ENCODE results near the gene TNIK. TPM values are rescaled to one million over a fixed set of nuclear protein-coding genes. Genes with fewer than 3 reads are reported as not detected.

Gene TNIK
- total and polyA plus RNA-seq, 2 donors from 2014 or later, result 3.6 to 48.9 TPM

- H3K36me3 ChIP-seq (ENCODE audit: control insufficient read depth in 2 of 3, insufficient read depth in 3 of 3, low read length in 3 of 3), result no peaks in the 10 kb centered on the region
- H3K27ac ChIP-seq (ENCODE audit: low read depth in 2 of 2, low read length in 2 of 2), result no peak overlapping the region
- no peak for TF ChIP-seq CTCF (IDR thresholded peaks at IDR 0.05; ENCODE audit: borderline replicate concordance, extremely low read depth, insufficient read depth)
- H3K4me3 ChIP-seq (ENCODE audit: low read length in 3 of 3), result no peak overlapping the region
- no peaks in the 10 kb centered on the region for H3K9me3 ChIP-seq (ENCODE audit: control insufficient read depth in 2 of 3, insufficient read depth in 1 of 3, low read length in 3 of 3)
- H3K4me1 ChIP-seq (ENCODE audit: control insufficient read depth in 2 of 3, insufficient read depth in 2 of 3, low read depth in 1 of 3, low read length in 3 of 3), result no peaks in the 10 kb centered on the region
- intact Hi-C loops (cut with DNase I), result no loop called here
- FAIRE-seq, result no peak
- no peak for DNase-seq
- no peak overlapping the region for H3K9ac ChIP-seq (ENCODE audit: low read length in 3 of 3)
- H3K27me3 ChIP-seq (ENCODE audit: control insufficient read depth, insufficient read depth, low read length), result no peaks in the 10 kb centered on the region
These were observed 360.3 kb downstream of the TNIK start for GRCh38 chr3:171099911-171100310.

DNA sequence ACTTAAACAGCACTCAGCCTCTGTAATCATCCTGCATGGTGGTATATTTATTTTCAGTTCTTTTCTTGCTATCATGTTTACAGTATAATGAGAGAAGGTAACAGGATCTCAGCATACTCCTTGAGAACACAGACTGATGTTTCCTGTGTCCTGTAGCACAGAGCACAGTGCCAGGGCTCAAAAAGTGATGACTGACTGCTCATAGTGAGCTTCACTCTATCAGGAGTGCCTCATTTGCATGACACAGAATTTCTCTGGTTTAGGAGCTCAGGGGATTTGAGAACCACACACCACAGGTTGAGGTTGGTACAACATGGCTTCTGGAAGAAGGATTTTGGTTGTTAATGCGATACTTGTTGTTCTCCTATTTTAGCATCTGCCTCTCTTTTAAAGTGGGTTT, 365.1 kb downstream of the TNIK start:
- TF ChIP-seq CTCF (IDR thresholded peaks at IDR 0.05; ENCODE audit: borderline replicate concordance, extremely low read depth, insufficient read depth), result no peak
- Histone ChIP-seq H3K4me3 (ENCODE audit: low read length in 3 of 3) (no peak overlapping the region), H3K9ac (ENCODE audit: low read length in 3 of 3) (no peak overlapping the region), H3K27me3 (ENCODE audit: control insufficient read depth, insufficient read depth, low read length) (no peaks in the 10 kb centered on the region), H3K4me1 (ENCODE audit: control insufficient read depth in 2 of 3, insufficient read depth in 2 of 3, low read depth in 1 of 3, low read length in 3 of 3) (peaks cover 0 to 4% (median 0%) of the 10 kb centered on the region in 3 donors), H3K9me3 (ENCODE audit: control insufficient read depth in 2 of 3, insufficient read depth in 1 of 3, low read length in 3 of 3) (no peaks in the 10 kb centered on the region), H3K36me3 (ENCODE audit: control insufficient read depth in 2 of 3, insufficient read depth in 3 of 3, low read length in 3 of 3) (no peaks in the 10 kb centered on the region), H3K27ac (ENCODE audit: low read depth in 2 of 2, low read length in 2 of 2) (no peak overlapping the region)
- intact Hi-C loops (cut with DNase I), result no loop called here
- no peak for DNase-seq
- FAIRE-seq, result no peak

DNA sequence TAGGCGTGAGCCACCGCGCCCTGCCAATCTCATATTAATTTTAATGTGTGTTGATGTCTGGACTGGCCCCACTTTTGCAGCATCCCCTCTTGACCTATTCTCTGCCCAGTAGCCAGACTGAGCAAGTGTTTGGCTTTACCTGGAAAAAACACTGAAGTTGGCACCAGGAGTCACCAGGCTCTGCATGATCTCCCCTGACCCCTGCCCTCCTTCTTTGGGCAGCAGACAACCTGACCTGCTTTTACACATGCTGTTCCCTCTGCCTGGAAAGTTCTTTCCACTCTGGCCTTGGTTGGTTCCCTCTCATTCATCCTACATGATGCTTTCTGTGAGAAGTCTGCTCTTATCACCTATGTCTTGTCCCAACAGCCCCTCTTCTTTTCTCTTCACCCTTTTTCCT, 365.8 kb downstream of the TNIK start:
- Histone ChIP-seq H3K4me3 (ENCODE audit: low read length in 3 of 3) (no peak overlapping the region), H3K9me3 (ENCODE audit: control insufficient read depth in 2 of 3, insufficient read depth in 1 of 3, low read length in 3 of 3) (no peaks in the 10 kb centered on the region), H3K9ac (ENCODE audit: low read length in 3 of 3) (no peak overlapping the region), H3K27ac (ENCODE audit: low read depth in 2 of 2, low read length in 2 of 2) (no peak overlapping the region), H3K4me1 (ENCODE audit: control insufficient read depth in 2 of 3, insufficient read depth in 2 of 3, low read depth in 1 of 3, low read length in 3 of 3) (peaks cover 0 to 10% (median 0%) of the 10 kb centered on the region in 3 donors), H3K36me3 (ENCODE audit: control insufficient read depth in 2 of 3, insufficient read depth in 3 of 3, low read length in 3 of 3) (no peaks in the 10 kb centered on the region), H3K27me3 (ENCODE audit: control insufficient read depth, insufficient read depth, low read length) (no peaks in the 10 kb centered on the region)
- no peak for TF ChIP-seq CTCF (IDR thresholded peaks at IDR 0.05; ENCODE audit: borderline replicate concordance, extremely low read depth, insufficient read depth)
- intact Hi-C loops (cut with DNase I), result no loop called here
- FAIRE-seq (no peak), DNase-seq (no peak)

DNA sequence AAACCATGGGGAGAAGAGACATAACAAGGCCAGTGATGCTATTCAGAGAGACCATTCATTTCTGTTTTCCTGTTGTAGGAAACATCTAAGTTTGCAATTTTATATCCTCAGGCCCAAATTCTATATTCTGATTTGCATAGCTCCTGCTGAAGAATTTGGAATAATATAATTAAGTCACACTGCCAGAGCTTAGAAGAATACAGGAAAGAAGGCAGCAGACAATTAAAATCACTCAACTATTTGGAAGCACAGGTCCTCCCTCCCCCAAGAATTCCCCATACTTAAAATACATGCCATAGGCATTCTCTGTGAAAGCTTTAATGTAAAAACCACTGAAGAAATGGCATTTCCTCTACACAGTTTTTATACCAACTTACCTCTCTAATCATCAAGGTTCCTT, 366.7 kb downstream of the TNIK start:
- H3K27ac ChIP-seq (ENCODE audit: low read depth in 2 of 2, low read length in 2 of 2), result no peak overlapping the region
- H3K36me3 ChIP-seq (ENCODE audit: control insufficient read depth in 2 of 3, insufficient read depth in 3 of 3, low read length in 3 of 3), result no peaks in the 10 kb centered on the region
- no peaks in the 10 kb centered on the region for H3K27me3 ChIP-seq (ENCODE audit: control insufficient read depth, insufficient read depth, low read length)
- no peaks in the 10 kb centered on the region for H3K9me3 ChIP-seq (ENCODE audit: control insufficient read depth in 2 of 3, insufficient read depth in 1 of 3, low read length in 3 of 3)
- H3K9ac ChIP-seq (ENCODE audit: low read length in 3 of 3), result no peak overlapping the region
- H3K4me1 ChIP-seq (ENCODE audit: control insufficient read depth in 2 of 3, insufficient read depth in 2 of 3, low read depth in 1 of 3, low read length in 3 of 3), result peaks cover 0 to 10% (median 0%) of the 10 kb centered on the region in 3 donors
- peak in 1 of 5 donors; percentile 12 for DNase-seq
- no peak for TF ChIP-seq CTCF (IDR thresholded peaks at IDR 0.05; ENCODE audit: borderline replicate concordance, extremely low read depth, insufficient read depth)
- intact Hi-C loops (cut with DNase I), result no loop called here
- no peak for FAIRE-seq
- H3K4me3 ChIP-seq (ENCODE audit: low read length in 3 of 3), result no peak overlapping the region

Data from kidney (tissue), 14 donors.